ENCODE measurements around the gene TEPSIN.

DNA sequence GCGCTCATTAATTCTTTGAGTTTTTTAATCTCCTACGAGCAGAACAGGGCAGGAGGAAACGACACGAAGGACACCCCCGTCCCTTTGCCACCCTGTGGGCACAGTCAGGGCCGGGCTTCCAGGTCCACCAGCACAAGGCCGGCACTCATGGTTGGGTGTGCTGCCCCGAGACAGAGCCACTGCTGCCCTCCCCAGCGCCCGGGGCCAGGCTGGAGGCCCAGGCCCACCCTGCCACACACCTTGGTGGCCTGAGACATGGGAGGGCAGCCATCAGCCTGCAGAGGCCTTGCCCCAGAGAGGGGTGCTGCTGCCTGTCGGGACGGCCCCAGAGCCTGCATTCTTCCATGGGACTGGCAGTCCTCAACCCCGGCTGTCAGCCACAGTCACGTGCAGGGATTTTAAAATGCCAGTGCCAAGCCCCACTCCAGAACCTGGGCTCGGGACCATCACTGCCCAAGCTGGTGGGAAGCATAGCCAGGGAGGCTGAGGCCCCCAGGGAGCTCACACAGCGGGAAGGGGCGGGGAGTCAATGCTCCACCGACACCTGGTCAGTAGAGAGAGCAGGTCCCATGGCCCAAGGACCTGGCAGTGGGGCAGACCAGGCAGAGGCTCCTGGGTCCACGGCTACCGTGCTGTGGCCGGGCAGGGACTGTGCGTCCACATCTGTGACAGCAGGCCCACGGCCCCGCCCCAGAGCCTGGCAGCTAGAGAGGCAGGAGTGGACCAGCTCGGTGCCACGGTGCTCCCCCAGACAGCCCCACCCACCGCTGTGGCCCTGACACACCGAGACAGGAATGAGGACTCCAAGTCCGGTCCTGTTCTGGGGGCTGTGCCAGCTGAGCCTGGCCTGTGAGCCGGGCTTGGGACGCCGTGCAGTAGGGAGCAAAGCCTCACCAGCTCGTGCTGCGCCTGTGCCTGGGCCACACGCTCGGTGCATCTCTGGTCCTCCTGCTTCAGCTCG is 43.6 kb downstream of the TEPSIN start:
- no peak for TF ChIP-seq POLR2A (IDR thresholded peaks at IDR 0.05)
- TF ChIP-seq, protein P1, sequence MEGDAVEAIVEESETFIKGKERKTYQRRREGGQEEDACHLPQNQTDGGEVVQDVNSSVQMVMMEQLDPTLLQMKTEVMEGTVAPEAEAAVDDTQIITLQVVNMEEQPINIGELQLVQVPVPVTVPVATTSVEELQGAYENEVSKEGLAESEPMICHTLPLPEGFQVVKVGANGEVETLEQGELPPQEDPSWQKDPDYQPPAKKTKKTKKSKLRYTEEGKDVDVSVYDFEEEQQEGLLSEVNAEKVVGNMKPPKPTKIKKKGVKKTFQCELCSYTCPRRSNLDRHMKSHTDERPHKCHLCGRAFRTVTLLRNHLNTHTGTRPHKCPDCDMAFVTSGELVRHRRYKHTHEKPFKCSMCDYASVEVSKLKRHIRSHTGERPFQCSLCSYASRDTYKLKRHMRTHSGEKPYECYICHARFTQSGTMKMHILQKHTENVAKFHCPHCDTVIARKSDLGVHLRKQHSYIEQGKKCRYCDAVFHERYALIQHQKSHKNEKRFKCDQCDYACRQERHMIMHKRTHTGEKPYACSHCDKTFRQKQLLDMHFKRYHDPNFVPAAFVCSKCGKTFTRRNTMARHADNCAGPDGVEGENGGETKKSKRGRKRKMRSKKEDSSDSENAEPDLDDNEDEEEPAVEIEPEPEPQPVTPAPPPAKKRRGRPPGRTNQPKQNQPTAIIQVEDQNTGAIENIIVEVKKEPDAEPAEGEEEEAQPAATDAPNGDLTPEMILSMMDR (IDR thresholded peaks at IDR 0.05), result no peak
- TF ChIP-seq POLR2AphosphoS5 (IDR thresholded peaks at IDR 0.05), result no peak

All from transverse colon (tissue), 4 donors.